ENCODE data around the gene IGFBP1. TPM values are rescaled to one million over a fixed set of nuclear protein-coding genes. Genes with fewer than 3 reads are reported as not detected.

IGFBP1 gene
- total RNA-seq, 1 donor from 2014 or later: not detected

- Mint-ChIP-seq H3K9me3 (ENCODE audit: unreplicated experiment) (no peaks in the 10 kb centered on the region), H3K27ac (ENCODE audit: unreplicated experiment) (no peak overlapping the region), H3K4me3 (ENCODE audit: unreplicated experiment) (no peak overlapping the region), H3K36me3 (ENCODE audit: unreplicated experiment) (peaks cover 17% of the 10 kb centered on the region), H3K4me1 (ENCODE audit: low read depth, unreplicated experiment) (no peaks in the 10 kb centered on the region), H3K27me3 (ENCODE audit: unreplicated experiment) (peaks cover 1% of the 10 kb centered on the region)
- no peak for TF ChIP-seq CTCF (IDR thresholded peaks at IDR 0.05; ENCODE audit: partially characterized antibody, unreplicated experiment)
- DNase-seq: no peak
Observed at GRCh38 chr7:45882465-45882810, 5.8 kb upstream of the IGFBP1 start.

- peaks cover 6% of the 10 kb centered on the region for H3K4me1 Mint-ChIP-seq (ENCODE audit: low read depth, unreplicated experiment)
- H3K27ac Mint-ChIP-seq (ENCODE audit: unreplicated experiment): no peak overlapping the region
- peaks cover 6% of the 10 kb centered on the region for H3K27me3 Mint-ChIP-seq (ENCODE audit: unreplicated experiment)
Observed at GRCh38 chr7:45884136-45884535, 4.2 kb upstream of the IGFBP1 start.

GRCh38 chr7:45885264-45885882 is 2.9 kb upstream of the IGFBP1 start:
- no peak overlapping the region for H3K27ac Mint-ChIP-seq (ENCODE audit: unreplicated experiment)
- no peak overlapping the region for H3K4me3 Mint-ChIP-seq (ENCODE audit: unreplicated experiment)
- TF ChIP-seq CTCF (IDR thresholded peaks at IDR 0.05; ENCODE audit: partially characterized antibody, unreplicated experiment): no peak
- DNase-seq: no peak
- H3K9me3 Mint-ChIP-seq (ENCODE audit: unreplicated experiment): peaks cover 8% of the 10 kb centered on the region
- peaks cover 6% of the 10 kb centered on the region for H3K4me1 Mint-ChIP-seq (ENCODE audit: low read depth, unreplicated experiment)
- H3K36me3 Mint-ChIP-seq (ENCODE audit: unreplicated experiment): peaks cover 7% of the 10 kb centered on the region
- H3K27me3 Mint-ChIP-seq (ENCODE audit: unreplicated experiment): peaks cover 8% of the 10 kb centered on the region

More at GRCh38 chr7:45884136-45884535, 4.2 kb upstream of the IGFBP1 start:
- no peak for TF ChIP-seq CTCF (IDR thresholded peaks at IDR 0.05; ENCODE audit: partially characterized antibody, unreplicated experiment)
- peaks cover 7% of the 10 kb centered on the region for H3K36me3 Mint-ChIP-seq (ENCODE audit: unreplicated experiment)
- peaks cover 8% of the 10 kb centered on the region for H3K9me3 Mint-ChIP-seq (ENCODE audit: unreplicated experiment)
- H3K4me3 Mint-ChIP-seq (ENCODE audit: unreplicated experiment): no peak overlapping the region
- DNase-seq: no peak

- Mint-ChIP-seq H3K9me3 (ENCODE audit: unreplicated experiment) (peaks cover 8% of the 10 kb centered on the region), H3K27ac (ENCODE audit: unreplicated experiment) (no peak overlapping the region), H3K36me3 (ENCODE audit: unreplicated experiment) (peaks cover 4% of the 10 kb centered on the region), H3K4me3 (ENCODE audit: unreplicated experiment) (no peak overlapping the region), H3K4me1 (ENCODE audit: low read depth, unreplicated experiment) (peaks cover 6% of the 10 kb centered on the region), H3K27me3 (ENCODE audit: unreplicated experiment) (peaks cover 8% of the 10 kb centered on the region)
- TF ChIP-seq CTCF (IDR thresholded peaks at IDR 0.05; ENCODE audit: partially characterized antibody, unreplicated experiment): no peak
- DNase-seq: no peak
Observed at GRCh38 chr7:45886931-45887667, 1.2 kb upstream of the IGFBP1 start.

GRCh38 chr7:45888993-45889366 is 692 bp downstream of the IGFBP1 start:
- DNase-seq: no peak
- TF ChIP-seq CTCF (IDR thresholded peaks at IDR 0.05; ENCODE audit: partially characterized antibody, unreplicated experiment): no peak
- H3K27me3 Mint-ChIP-seq (ENCODE audit: unreplicated experiment): peaks cover 9% of the 10 kb centered on the region
- H3K4me1 Mint-ChIP-seq (ENCODE audit: low read depth, unreplicated experiment): peaks cover 6% of the 10 kb centered on the region
- peaks cover 8% of the 10 kb centered on the region for H3K9me3 Mint-ChIP-seq (ENCODE audit: unreplicated experiment)
- no peak overlapping the region for H3K27ac Mint-ChIP-seq (ENCODE audit: unreplicated experiment)
- peaks cover 4% of the 10 kb centered on the region for H3K36me3 Mint-ChIP-seq (ENCODE audit: unreplicated experiment)
- peak overlapping the region; percentile 52 for H3K4me3 Mint-ChIP-seq (ENCODE audit: unreplicated experiment)
